C4-2B (cell line): ENCODE data around the gene CD2BP2.

Experiments
- CTCF ChIP-seq: fragments of 450-650 bp; conservative IDR thresholded peaks from 2 replicates; pipeline ENCODE4 v1.5.1; 2017; ENCODE audit warnings: mild to moderate bottlenecking
- ZFX ChIP-seq: fragments of 450-650 bp; IDR thresholded peaks from 2 replicates; pipeline ENCODE4 v1.6.1; 2017

GRCh38 chr16:30335598-30336474, 19.3 kb downstream of the CD2BP2 start:
- TF ChIP-seq CTCF, result no peak
- TF ChIP-seq ZFX, result no peak
